ENCODE data around the gene EXOC3L1.

Gene EXOC3L1

GRCh38 chr16:67157892-67158635 is 31.9 kb downstream of the EXOC3L1 start:
- peaks cover 100% of the 10 kb centered on the region for H3K27me3 ChIP-seq (ENCODE audit: insufficient read depth, low read length)
- WGBS, result 71% methylated on average over 7 of the region's 7 CpGs
- H3K9ac ChIP-seq (ENCODE audit: low read depth, low read length), result no peak overlapping the region
- H3K36me3 ChIP-seq (ENCODE audit: insufficient read depth, low read length), result no peaks in the 10 kb centered on the region
- H3K27ac ChIP-seq (ENCODE audit: low read depth, low read length), result no peak overlapping the region
- H3K9me3 ChIP-seq (ENCODE audit: insufficient read depth, low read depth, low read length), result no peaks in the 10 kb centered on the region
- H3K4me3 ChIP-seq (ENCODE audit: low read length), result no peak overlapping the region
- H3K4me1 ChIP-seq (ENCODE audit: insufficient read depth, low read length), result 0 out of 2 replicates have a peak, but pooled peaks cover 6% of the 10 kb centered on the region

- H3K4me3 ChIP-seq (ENCODE audit: low read length), result no peak overlapping the region
- H3K4me1 ChIP-seq (ENCODE audit: insufficient read depth, low read length), result 0 out of 2 replicates have a peak, but pooled peaks cover 6% of the 10 kb centered on the region
- no peak overlapping the region for H3K27ac ChIP-seq (ENCODE audit: low read depth, low read length)
- H3K27me3 ChIP-seq (ENCODE audit: insufficient read depth, low read length), result peaks cover 100% of the 10 kb centered on the region
- H3K9me3 ChIP-seq (ENCODE audit: insufficient read depth, low read depth, low read length), result no peaks in the 10 kb centered on the region
- H3K36me3 ChIP-seq (ENCODE audit: insufficient read depth, low read length), result no peaks in the 10 kb centered on the region
- 52% methylated on average over 7 of the region's 7 CpGs for WGBS
- no peak overlapping the region for H3K9ac ChIP-seq (ENCODE audit: low read depth, low read length)
Observed at GRCh38 chr16:67157106-67157748, 32.7 kb downstream of the EXOC3L1 start.

GRCh38 chr16:67156143-67156844 is 33.6 kb downstream of the EXOC3L1 start:
- Histone ChIP-seq H3K27ac (ENCODE audit: low read depth, low read length) (no peak overlapping the region), H3K9me3 (ENCODE audit: insufficient read depth, low read depth, low read length) (no peaks in the 10 kb centered on the region), H3K9ac (ENCODE audit: low read depth, low read length) (no peak overlapping the region), H3K36me3 (ENCODE audit: insufficient read depth, low read length) (no peaks in the 10 kb centered on the region), H3K4me3 (ENCODE audit: low read length) (no peak overlapping the region), H3K27me3 (ENCODE audit: insufficient read depth, low read length) (peaks cover 100% of the 10 kb centered on the region), H3K4me1 (ENCODE audit: insufficient read depth, low read length) (0 out of 2 replicates have a peak, but pooled peaks cover 6% of the 10 kb centered on the region)
- 60% methylated on average over 15 of the region's 15 CpGs for WGBS

- H3K4me3 ChIP-seq (ENCODE audit: low read length), result peak overlapping the region; percentile 45
- H3K9ac ChIP-seq (ENCODE audit: low read depth, low read length), result no peak overlapping the region
- 0 out of 2 replicates have a peak, but pooled peaks cover 6% of the 10 kb centered on the region for H3K4me1 ChIP-seq (ENCODE audit: insufficient read depth, low read length)
- 7% methylated on average over 74 of the region's 74 CpGs for WGBS
- H3K27ac ChIP-seq (ENCODE audit: low read depth, low read length), result no peak overlapping the region
- H3K9me3 ChIP-seq (ENCODE audit: insufficient read depth, low read depth, low read length), result no peaks in the 10 kb centered on the region
- H3K36me3 ChIP-seq (ENCODE audit: insufficient read depth, low read length), result no peaks in the 10 kb centered on the region
- H3K27me3 ChIP-seq (ENCODE audit: insufficient read depth, low read length), result peaks cover 100% of the 10 kb centered on the region
Observed at GRCh38 chr16:67155295-67156142, 34.4 kb downstream of the EXOC3L1 start.

- H3K9me3 ChIP-seq (ENCODE audit: insufficient read depth, low read depth, low read length), result no peaks in the 10 kb centered on the region
- 0 out of 2 replicates have a peak, but pooled peaks cover 6% of the 10 kb centered on the region for H3K4me1 ChIP-seq (ENCODE audit: insufficient read depth, low read length)
- peak overlapping the region; percentile 45 for H3K4me3 ChIP-seq (ENCODE audit: low read length)
- H3K9ac ChIP-seq (ENCODE audit: low read depth, low read length), result no peak overlapping the region
- H3K27ac ChIP-seq (ENCODE audit: low read depth, low read length), result no peak overlapping the region
- 16% methylated on average over 60 of the region's 61 CpGs for WGBS
- H3K27me3 ChIP-seq (ENCODE audit: insufficient read depth, low read length), result peaks cover 100% of the 10 kb centered on the region
- no peaks in the 10 kb centered on the region for H3K36me3 ChIP-seq (ENCODE audit: insufficient read depth, low read length)
Observed at GRCh38 chr16:67154578-67155294, 35.2 kb downstream of the EXOC3L1 start.

- 61% methylated on average over 8 of the region's 8 CpGs for WGBS
Observed at GRCh38 chr16:67151431-67152097, 38.4 kb downstream of the EXOC3L1 start.

GRCh38 chr16:67150833-67151396 is 39.0 kb downstream of the EXOC3L1 start, which contains the start of gene B3GNT9:
Gene B3GNT9, minus strand, starts transcription at chr16:67150998. Its CDS starts 513 bp downstream, at chr16:67150485.
- WGBS, result 2% methylated on average over 34 of the region's 34 CpGs
- H3K27me3 ChIP-seq (ENCODE audit: insufficient read depth, low read length), result peaks cover 67% of the 10 kb centered on the region

More at GRCh38 chr16:67151431-67152097, 38.4 kb downstream of the EXOC3L1 start:
- H3K4me3 ChIP-seq (ENCODE audit: low read length), result peak overlapping the region; percentile 57
- H3K9ac ChIP-seq (ENCODE audit: low read depth, low read length), result no peak overlapping the region; the same call in 1 of the 2 replicates
- H3K36me3 ChIP-seq (ENCODE audit: insufficient read depth, low read length), result peaks cover 18% of the 10 kb centered on the region
- no peaks in the 10 kb centered on the region for H3K4me1 ChIP-seq (ENCODE audit: insufficient read depth, low read length)
- no peak overlapping the region for H3K27ac ChIP-seq (ENCODE audit: low read depth, low read length)
- H3K27me3 ChIP-seq (ENCODE audit: insufficient read depth, low read length), result peaks cover 73% of the 10 kb centered on the region
- H3K9me3 ChIP-seq (ENCODE audit: insufficient read depth, low read depth, low read length), result no peaks in the 10 kb centered on the region

GRCh38 chr16:67150047-67150832 is 39.7 kb downstream of the EXOC3L1 start:
- no peaks in the 10 kb centered on the region for H3K4me1 ChIP-seq (ENCODE audit: insufficient read depth, low read length)
- H3K9ac ChIP-seq (ENCODE audit: low read depth, low read length), result peak overlapping the region; percentile 51
- H3K27me3 ChIP-seq (ENCODE audit: insufficient read depth, low read length), result peaks cover 60% of the 10 kb centered on the region
- H3K36me3 ChIP-seq (ENCODE audit: insufficient read depth, low read length), result peaks cover 32% of the 10 kb centered on the region
- peak overlapping the region; percentile 57 for H3K4me3 ChIP-seq (ENCODE audit: low read length)
- H3K9me3 ChIP-seq (ENCODE audit: insufficient read depth, low read depth, low read length), result no peaks in the 10 kb centered on the region
- peak overlapping the region; percentile 65; the same call in 1 of the 2 replicates for H3K27ac ChIP-seq (ENCODE audit: low read depth, low read length)
- 2% methylated on average over 94 of the region's 94 CpGs for WGBS

More at GRCh38 chr16:67150833-67151396, 39.0 kb downstream of the EXOC3L1 start, which contains the start of gene B3GNT9:
- no peaks in the 10 kb centered on the region for H3K9me3 ChIP-seq (ENCODE audit: insufficient read depth, low read depth, low read length)
- peak within 1 kb of the TSS; percentile 51 for H3K9ac ChIP-seq (ENCODE audit: low read depth, low read length)
- H3K27ac ChIP-seq (ENCODE audit: low read depth, low read length), result peak within 1 kb of the TSS; percentile 65; the same call in 1 of the 2 replicates
- peak within 1 kb of the TSS; percentile 57 for H3K4me3 ChIP-seq (ENCODE audit: low read length)
- H3K4me1 ChIP-seq (ENCODE audit: insufficient read depth, low read length), result no peaks in the 10 kb centered on the region
- H3K36me3 ChIP-seq (ENCODE audit: insufficient read depth, low read length), result peaks cover 25% of the 10 kb centered on the region
